Activated B cell treated with CpG ODN at 0.5 μM for 24 hours (primary cell): ENCODE measurements around the gene TRPC1. TPM values are rescaled to one million over a fixed set of nuclear protein-coding genes. Genes with fewer than 3 reads are reported as not detected.

ENCODE experiments used
- ATAC-seq: fragments of 200-7000 bp; cut with Tn5 transposase; one replicate; pipeline ENCODE4 v1.10.0; 2021; ENCODE audit warnings: low read depth, mild to moderate bottlenecking, moderate library complexity
- CTCF ChIA-PET: fragments of 350-600 bp; sonication (Branson Sonifier 250); formaldehyde crosslinking; loops from one replicate; lab custom pipeline; 2021; ENCODE audit warnings: antibody characterized with exemption; lab: Charles Lee
- POLR2A ChIA-PET: fragments of 350-600 bp; sonication (Branson Sonifier 250); formaldehyde crosslinking; loops from one replicate; lab custom pipeline; 2021; ENCODE audit warnings: antibody characterized with exemption; lab: Charles Lee
- DNase-seq: peaks from one replicate; pipeline ENCODE4 v3.0.0; 2022
- H3K27ac Mint-ChIP-seq: one replicate; pipeline ENCODE4 v1.8.0; 2020; ENCODE audit warnings: mixed read lengths
- H3K27me3 Mint-ChIP-seq: one replicate; pipeline ENCODE4 v1.8.0; 2021; ENCODE audit warnings: mixed read lengths
- H3K36me3 Mint-ChIP-seq: one replicate; pipeline ENCODE4 v1.8.0; 2021; ENCODE audit warnings: low read depth, mixed read lengths
- H3K4me1 Mint-ChIP-seq: one replicate; pipeline ENCODE4 v1.8.0; 2021; ENCODE audit warnings: mixed read lengths
- H3K4me3 Mint-ChIP-seq: one replicate; pipeline ENCODE4 v1.8.0; 2020; ENCODE audit warnings: mild to moderate bottlenecking, mixed read lengths
- H3K9me3 Mint-ChIP-seq: one replicate; pipeline ENCODE4 v1.8.0; 2020; ENCODE audit warnings: mixed read lengths
- intact Hi-C: fragments of 100-400 bp; cut with micrococcal nuclease; formaldehyde crosslinking; loops from one replicate; pipeline ENCODE4 v1.15.1; 2024
- total RNA-seq: library from RNA; stranded (reverse); gene quantifications from 2 replicates; pipeline ENCODE4 v1.2.3, GENCODE V29; 2022
- TF ChIP-seq, protein P1 (sequence below): fragments of 200-600 bp; IDR thresholded peaks from one replicate; pipeline ENCODE4 v1.8.0; 2022; ENCODE audit warnings: antibody characterized with exemption, mild to moderate bottlenecking

TRPC1 gene
- total RNA-seq: 1.2 and 1.3 TPM in 2 replicates

DNA sequence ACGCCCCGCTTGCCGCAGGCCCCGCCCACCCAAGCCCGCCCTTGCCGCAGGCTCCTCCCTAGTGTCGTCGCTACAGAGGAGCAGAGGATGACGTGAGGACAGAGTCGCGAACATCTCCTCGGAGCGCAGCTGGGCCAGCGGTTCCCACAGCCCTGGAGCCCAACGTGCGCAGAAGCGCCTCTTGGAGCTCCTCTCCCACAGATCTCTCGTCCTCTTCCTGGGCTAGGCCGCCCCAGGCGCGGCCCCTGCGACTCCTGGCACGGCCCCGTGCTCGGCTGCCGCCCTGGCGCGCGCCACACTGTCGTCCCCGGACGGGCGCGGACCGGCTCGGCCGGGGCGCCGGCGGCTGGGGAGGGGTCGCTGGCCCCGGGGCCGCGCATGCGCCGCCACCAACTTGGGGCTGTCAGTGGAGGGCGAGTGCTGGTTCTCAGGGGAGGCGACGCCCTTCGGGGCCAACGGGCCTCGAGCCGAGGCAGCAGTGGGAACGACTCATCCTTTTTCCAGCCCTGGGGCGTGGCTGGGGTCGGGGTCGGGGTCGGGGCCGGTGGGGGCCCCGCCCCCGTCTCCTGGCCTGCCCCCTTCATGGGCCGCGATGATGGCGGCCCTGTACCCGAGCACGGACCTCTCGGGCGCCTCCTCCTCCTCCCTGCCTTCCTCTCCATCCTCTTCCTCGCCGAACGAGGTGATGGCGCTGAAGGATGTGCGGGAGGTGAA, at the start of gene TRPC1:
Gene TRPC1 (plus strand): TSS at position 67 of the 714 bp plus-strand sequence. CDS start 526 bp downstream, at position 593.
- TF ChIP-seq, protein P1, sequence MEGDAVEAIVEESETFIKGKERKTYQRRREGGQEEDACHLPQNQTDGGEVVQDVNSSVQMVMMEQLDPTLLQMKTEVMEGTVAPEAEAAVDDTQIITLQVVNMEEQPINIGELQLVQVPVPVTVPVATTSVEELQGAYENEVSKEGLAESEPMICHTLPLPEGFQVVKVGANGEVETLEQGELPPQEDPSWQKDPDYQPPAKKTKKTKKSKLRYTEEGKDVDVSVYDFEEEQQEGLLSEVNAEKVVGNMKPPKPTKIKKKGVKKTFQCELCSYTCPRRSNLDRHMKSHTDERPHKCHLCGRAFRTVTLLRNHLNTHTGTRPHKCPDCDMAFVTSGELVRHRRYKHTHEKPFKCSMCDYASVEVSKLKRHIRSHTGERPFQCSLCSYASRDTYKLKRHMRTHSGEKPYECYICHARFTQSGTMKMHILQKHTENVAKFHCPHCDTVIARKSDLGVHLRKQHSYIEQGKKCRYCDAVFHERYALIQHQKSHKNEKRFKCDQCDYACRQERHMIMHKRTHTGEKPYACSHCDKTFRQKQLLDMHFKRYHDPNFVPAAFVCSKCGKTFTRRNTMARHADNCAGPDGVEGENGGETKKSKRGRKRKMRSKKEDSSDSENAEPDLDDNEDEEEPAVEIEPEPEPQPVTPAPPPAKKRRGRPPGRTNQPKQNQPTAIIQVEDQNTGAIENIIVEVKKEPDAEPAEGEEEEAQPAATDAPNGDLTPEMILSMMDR: no peak
- POLR2A ChIA-PET: interaction anchor here (1.2 to 1.6 kb wide), 2 partner anchors 146 to 277 kb away, joined by 8 to 9 read pairs; partner anchors contain the start of genes ATR and U2SURP
- intact Hi-C loops: loop anchor here (1.0 to 10.0 kb wide), 7 partner anchors 128 to 989 kb away; partner anchors contain the start of genes ATP1B3, ATR, PLS1 and RNF7
- Mint-ChIP-seq H3K9me3 (peaks cover 3% of the 10 kb centered on the region), H3K4me3 (peak within 1 kb of the TSS; percentile 87), H3K27ac (peak within 1 kb of the TSS; percentile 76), H3K27me3 (peaks cover 22% of the 10 kb centered on the region), H3K4me1 (peaks cover 5% of the 10 kb centered on the region), H3K36me3 (peaks cover 1% of the 10 kb centered on the region)
- peak; percentile 54 for DNase-seq
- CTCF ChIA-PET: no interaction called here
- ATAC-seq: peak; percentile 95

DNA sequence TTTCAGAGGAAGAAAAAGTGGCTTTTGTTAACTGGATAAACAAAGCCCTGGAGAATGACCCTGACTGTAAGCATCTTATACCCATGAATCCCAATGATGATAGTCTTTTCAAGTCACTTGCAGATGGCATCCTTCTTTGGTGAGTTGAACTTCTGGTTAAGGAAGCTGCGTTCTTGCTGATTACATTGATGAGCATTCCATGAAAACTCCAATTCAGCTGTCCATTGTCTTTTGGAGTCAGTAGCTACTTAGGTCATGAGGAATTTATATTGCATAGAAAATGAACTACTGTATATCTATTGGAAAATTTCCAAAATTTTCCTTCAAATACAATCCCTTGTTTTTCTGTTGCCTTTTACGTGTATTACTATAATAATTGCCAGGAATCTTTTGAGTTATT, 47.7 kb upstream of the TRPC1 start:
- ChIA-PET POLR2A (no interaction called here), CTCF (no interaction called here)
- DNase-seq: no peak
- no peaks in the 10 kb centered on the region for H3K9me3 Mint-ChIP-seq
- ATAC-seq: no peak
- TF ChIP-seq, protein P1: no peak
- intact Hi-C loops: no loop called here
- H3K36me3 Mint-ChIP-seq: no peaks in the 10 kb centered on the region
- H3K4me3 Mint-ChIP-seq: no peak overlapping the region
- no peak overlapping the region for H3K27ac Mint-ChIP-seq
- no peaks in the 10 kb centered on the region for H3K27me3 Mint-ChIP-seq
- H3K4me1 Mint-ChIP-seq: no peaks in the 10 kb centered on the region

DNA sequence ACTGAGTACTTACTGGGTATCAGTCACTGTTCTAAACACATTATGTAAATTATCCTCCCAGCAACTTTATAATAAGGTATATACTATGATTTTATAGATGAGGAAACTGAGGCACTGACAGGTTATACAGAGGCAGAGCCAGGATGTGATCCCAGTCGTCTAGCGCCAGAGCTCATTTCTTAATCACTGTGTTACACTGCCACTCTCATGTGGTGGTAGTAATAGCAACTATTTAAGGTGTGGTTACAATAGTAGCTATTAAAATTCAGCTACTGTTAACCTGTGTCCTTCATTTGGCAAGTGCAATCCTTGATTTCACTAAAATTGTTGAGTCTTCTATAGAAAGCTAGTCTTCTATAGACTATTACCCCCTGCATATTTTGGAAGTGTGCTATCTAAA, 43.1 kb upstream of the TRPC1 start:
- no peaks in the 10 kb centered on the region for H3K27me3 Mint-ChIP-seq
- no peaks in the 10 kb centered on the region for H3K9me3 Mint-ChIP-seq
- ChIA-PET POLR2A (no interaction called here), CTCF (no interaction called here)
- ATAC-seq: no peak
- TF ChIP-seq, protein P1: no peak
- H3K27ac Mint-ChIP-seq: no peak overlapping the region
- intact Hi-C loops: loop anchor here (5.0 kb wide), 1 partner anchor 1077 kb away; no protein-coding TSS in a partner anchor
- DNase-seq: no peak
- H3K36me3 Mint-ChIP-seq: no peaks in the 10 kb centered on the region
- H3K4me3 Mint-ChIP-seq: no peak overlapping the region
- H3K4me1 Mint-ChIP-seq: no peaks in the 10 kb centered on the region

DNA sequence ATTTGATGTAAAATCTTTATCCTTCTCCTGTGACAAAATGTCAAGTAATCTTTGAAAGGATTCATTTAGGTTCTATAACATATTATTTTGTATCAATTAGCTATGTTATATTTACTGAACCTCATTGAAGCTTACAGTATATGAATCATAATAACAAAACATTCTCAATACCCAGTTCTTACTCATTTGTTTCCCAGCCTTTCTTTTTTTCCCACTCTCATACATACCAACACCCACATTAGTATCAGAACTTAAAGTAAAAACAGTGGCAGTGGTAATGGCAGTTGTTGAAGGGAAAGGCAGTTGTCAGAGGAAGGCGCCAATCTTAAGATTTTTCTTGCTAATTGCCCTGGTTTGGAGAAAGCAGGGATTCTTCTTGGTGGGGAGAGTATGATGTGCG, 33.2 kb upstream of the TRPC1 start:
- no peak for DNase-seq
- no peak for ATAC-seq
- Mint-ChIP-seq H3K27ac (no peak overlapping the region), H3K27me3 (no peaks in the 10 kb centered on the region), H3K36me3 (no peaks in the 10 kb centered on the region), H3K4me1 (no peaks in the 10 kb centered on the region), H3K4me3 (no peak overlapping the region), H3K9me3 (no peaks in the 10 kb centered on the region)
- CTCF ChIA-PET: no interaction called here
- POLR2A ChIA-PET: no interaction called here
- intact Hi-C loops: no loop called here
- TF ChIP-seq, protein P1: no peak

DNA sequence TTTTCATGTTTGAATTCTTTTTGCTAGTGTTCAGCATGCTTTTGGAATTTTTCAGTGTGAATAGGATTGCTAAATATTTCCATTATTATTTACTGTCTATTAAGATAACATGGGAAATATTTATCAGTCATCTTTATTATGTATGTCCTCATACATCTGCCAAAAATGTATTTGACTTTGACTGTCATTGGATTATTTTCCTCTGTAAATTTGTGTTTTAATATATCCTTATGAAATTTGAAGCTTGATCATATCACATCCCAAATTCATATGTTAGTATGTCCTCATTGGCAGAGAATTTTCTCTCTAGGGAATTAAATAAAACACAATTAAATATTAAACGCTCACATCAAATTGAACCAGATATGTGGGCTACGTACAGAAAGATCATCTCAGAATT, 32.3 kb upstream of the TRPC1 start:
- H3K4me1 Mint-ChIP-seq: no peaks in the 10 kb centered on the region
- H3K9me3 Mint-ChIP-seq: no peaks in the 10 kb centered on the region
- ATAC-seq (no peak), DNase-seq (no peak)
- no peak overlapping the region for H3K27ac Mint-ChIP-seq
- no peaks in the 10 kb centered on the region for H3K36me3 Mint-ChIP-seq
- TF ChIP-seq, protein P1: no peak
- ChIA-PET CTCF (no interaction called here), POLR2A (no interaction called here)
- no peak overlapping the region for H3K4me3 Mint-ChIP-seq
- intact Hi-C loops: no loop called here
- H3K27me3 Mint-ChIP-seq: no peaks in the 10 kb centered on the region
